Mesenchymal stem cell (in vitro differentiated cells and primary cell): ENCODE data around the gene CACNA2D3.

Source experiments
- DNase-seq: peaks from one replicate; pipeline ENCODE4 v3.0.0-alpha.2; 2013
- H2AFZ ChIP-seq: one replicate; pipeline ENCODE4 v1.6.1; 2013; ENCODE audit warnings: low read depth, mild to moderate bottlenecking, control low read depth, inconsistent platforms, low read length, moderate library complexity
- H2AK5ac ChIP-seq: 2 replicates; pipeline ENCODE4 v1.6.1; 2013; ENCODE audit warnings: low read length, moderate library complexity, mild to moderate bottlenecking, inconsistent platforms; ENCODE audit not compliant: severe bottlenecking
- H2BK120ac ChIP-seq: one replicate; pipeline ENCODE4 v1.6.1; 2013; ENCODE audit warnings: low read depth, mild to moderate bottlenecking, inconsistent platforms, low read length, moderate library complexity
- H2BK12ac ChIP-seq, 2 experiments: one replicate each; pipeline ENCODE4 v1.6.1; 2013; ENCODE audit warnings: inconsistent platforms in 2 of 2, low read length in 2 of 2, mild to moderate bottlenecking in 2 of 2, moderate library complexity in 2 of 2, control low read depth in 1 of 2
- H2BK15ac ChIP-seq: one replicate; pipeline ENCODE4 v1.6.1; 2013; ENCODE audit warnings: mild to moderate bottlenecking, low read depth, inconsistent platforms; ENCODE audit not compliant: poor library complexity, severe bottlenecking
- H2BK5ac ChIP-seq: 2 replicates; pipeline ENCODE4 v1.6.1; 2013; ENCODE audit warnings: low read depth, mild to moderate bottlenecking, low read length, control low read depth, inconsistent platforms; ENCODE audit not compliant: poor library complexity, severe bottlenecking
- H3K14ac ChIP-seq, 2 experiments: one replicate each; pipeline ENCODE4 v1.6.1; 2013; ENCODE audit warnings: inconsistent platforms in 2 of 2, low read length in 2 of 2, control low read depth in 1 of 2, mild to moderate bottlenecking in 1 of 2, moderate library complexity in 1 of 2
- H3K18ac ChIP-seq, 2 experiments: one replicate each; pipeline ENCODE4 v1.6.1; 2013; ENCODE audit warnings: inconsistent platforms in 2 of 2, low read length in 2 of 2, control low read depth in 1 of 2, low read depth in 1 of 2, mild to moderate bottlenecking in 1 of 2
- H3K23ac ChIP-seq, 2 experiments: one replicate each; pipeline ENCODE4 v1.6.1; 2013; ENCODE audit warnings: inconsistent platforms in 2 of 2, low read length in 2 of 2, mild to moderate bottlenecking in 2 of 2, moderate library complexity in 2 of 2, control low read depth in 1 of 2
- H3K27ac ChIP-seq: 2 replicates; pipeline ENCODE4 v1.5.1; 2013; ENCODE audit warnings: mild to moderate bottlenecking, moderate library complexity, low read length, control low read depth, inconsistent platforms; ENCODE audit not compliant: poor library complexity, severe bottlenecking
- H3K27me3 ChIP-seq, 2 experiments: 2 replicates each; pipeline versions ENCODE4 v1.6.1 to v1.7.0; 2013; ENCODE audit warnings: low read length in 2 of 2, mild to moderate bottlenecking in 2 of 2, moderate library complexity in 2 of 2, control low read depth in 1 of 2, inconsistent platforms in 1 of 2; ENCODE audit not compliant: control insufficient read depth in 1 of 2, insufficient read depth in 1 of 2
- H3K36me3 ChIP-seq, 2 experiments: 2 replicates each; pipeline versions ENCODE4 v1.6.1 to v1.7.0; 2013; ENCODE audit warnings: low read length in 2 of 2, control low read depth in 1 of 2, inconsistent platforms in 1 of 2, low read depth in 1 of 2, mild to moderate bottlenecking in 1 of 2; ENCODE audit not compliant: insufficient read depth in 2 of 2, control insufficient read depth in 1 of 2
- H3K4ac ChIP-seq, 2 experiments: one replicate each; pipeline ENCODE4 v1.6.1; 2013; ENCODE audit warnings: inconsistent platforms in 2 of 2, low read length in 2 of 2, mild to moderate bottlenecking in 2 of 2, moderate library complexity in 2 of 2, control low read depth in 1 of 2, low read depth in 1 of 2
- H3K4me1 ChIP-seq: 2 replicates; pipeline ENCODE4 v1.6.1; 2013; ENCODE audit warnings: low read depth, low read length, control low read depth; ENCODE audit not compliant: control insufficient read depth, insufficient read depth
- H3K4me2 ChIP-seq: 2 replicates; pipeline ENCODE4 v1.6.1; 2013; ENCODE audit warnings: low read length, mild to moderate bottlenecking, inconsistent platforms; ENCODE audit not compliant: poor library complexity, severe bottlenecking
- H3K4me3 ChIP-seq, 2 experiments: 2 replicates each; pipeline versions ENCODE4 v1.5.1 to v1.7.0; 2013; ENCODE audit warnings: low read length in 2 of 2, mild to moderate bottlenecking in 2 of 2, control low read depth in 1 of 2, low read depth in 1 of 2; ENCODE audit not compliant: insufficient read depth in 1 of 2
- H3K79me1 ChIP-seq: replicated peaks from 2 replicates; pipeline ENCODE4 v1.6.1; 2013; ENCODE audit warnings: mild to moderate bottlenecking, control low read depth, low read length, inconsistent platforms; ENCODE audit not compliant: poor library complexity, severe bottlenecking
- H3K9ac ChIP-seq: 2 replicates; pipeline ENCODE4 v1.7.0; 2013; ENCODE audit warnings: mild to moderate bottlenecking, low read length, moderate library complexity
- H3K9me3 ChIP-seq: 2 replicates; pipeline ENCODE4 v1.7.0; 2013; ENCODE audit warnings: mild to moderate bottlenecking, low read length; ENCODE audit not compliant: control insufficient read depth
- H4K8ac ChIP-seq: one replicate; pipeline ENCODE4 v1.6.1; 2013; ENCODE audit warnings: inconsistent platforms, mild to moderate bottlenecking, low read length, moderate library complexity
- H4K91ac ChIP-seq: one replicate; pipeline ENCODE4 v1.6.1; 2013; ENCODE audit warnings: mild to moderate bottlenecking, low read length, inconsistent platforms
- WGBS: methylation state at CpG from one replicate; pipeline ENCODE4 v1.1.7; 2013; ENCODE audit warnings: mixed read lengths; 5-methylcytosine and 5-hydroxymethylcytosine counted together

The CACNA2D3 gene

DNA sequence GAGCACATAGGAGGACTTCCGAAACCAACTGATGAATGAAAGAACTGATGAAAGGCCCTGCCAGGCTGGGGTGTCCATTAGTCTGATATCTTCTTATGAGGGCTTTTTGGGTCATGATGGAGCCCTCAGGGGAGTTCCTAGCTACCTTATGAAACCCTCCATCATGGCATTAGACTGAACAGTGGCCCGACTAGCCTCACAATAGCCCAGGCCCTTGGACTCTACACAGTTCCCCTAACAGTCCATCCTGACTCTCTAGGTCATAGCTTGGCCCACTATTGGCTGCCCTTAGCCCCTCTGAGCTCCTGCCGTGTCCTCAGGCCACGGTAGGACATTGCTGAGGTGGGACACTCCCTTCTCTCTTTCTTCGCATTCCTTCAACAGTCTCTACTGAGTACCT is 365.9 kb downstream of the CACNA2D3 start:
- Histone ChIP-seq H3K9ac (no peak overlapping the region), H3K79me1 (no peaks in the 10 kb centered on the region), H3K27ac (no peak overlapping the region), H4K8ac (no peak overlapping the region), H3K4me3 (no peak overlapping the region), H2BK5ac (no peak overlapping the region), H2AFZ (no peak overlapping the region), H3K36me3 (no peaks in the 10 kb centered on the region), H3K18ac (no peak overlapping the region), H2BK12ac (no peak overlapping the region), H2AK5ac (no peak overlapping the region), H3K9me3 (no peaks in the 10 kb centered on the region), H4K91ac (no peak overlapping the region), H2BK15ac (no peak overlapping the region), H3K14ac (no peak overlapping the region), H3K23ac (no peak overlapping the region), H2BK120ac (no peak overlapping the region), H3K27me3 (no peaks in the 10 kb centered on the region), H3K4me2 (no peak overlapping the region), H3K4me1 (no peaks in the 10 kb centered on the region), H3K4ac (no peak overlapping the region)
- WGBS, result 94% methylated on average over 5 of the region's 5 CpGs
- no peak for DNase-seq

DNA sequence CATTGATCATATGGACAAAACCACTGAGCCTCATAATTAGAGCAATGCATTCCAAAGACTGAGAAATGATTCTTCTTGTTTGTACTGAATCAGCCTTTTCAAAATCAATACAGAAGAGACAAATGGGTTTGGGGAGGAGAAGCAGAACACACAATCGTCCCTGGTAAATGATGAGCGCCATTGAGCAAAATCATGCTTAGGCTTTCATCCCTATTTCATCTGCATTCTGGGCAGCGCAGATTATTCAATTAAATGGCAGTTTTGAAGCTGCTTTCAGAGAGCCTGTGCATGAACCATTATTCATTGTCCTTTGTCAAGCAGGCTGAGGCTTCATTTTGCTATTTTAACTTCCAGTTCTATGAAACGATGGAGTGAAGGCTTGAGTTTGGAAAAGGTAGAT is 371.9 kb downstream of the CACNA2D3 start:
- H3K4me2 ChIP-seq, result no peak overlapping the region
- 85% methylated on average over 4 of the region's 4 CpGs for WGBS
- H3K4ac ChIP-seq, result no peak overlapping the region
- H3K18ac ChIP-seq, result no peak overlapping the region
- H2BK5ac ChIP-seq, result no peak overlapping the region
- H3K4me1 ChIP-seq, result no peaks in the 10 kb centered on the region
- no peaks in the 10 kb centered on the region for H3K27me3 ChIP-seq
- no peak overlapping the region for H2BK15ac ChIP-seq
- H3K36me3 ChIP-seq, result no peaks in the 10 kb centered on the region
- H3K23ac ChIP-seq, result no peak overlapping the region
- no peak overlapping the region for H3K4me3 ChIP-seq
- no peak overlapping the region for H2BK120ac ChIP-seq
- no peak for DNase-seq
- H4K8ac ChIP-seq, result no peak overlapping the region
- H3K14ac ChIP-seq, result no peak overlapping the region
- no peaks in the 10 kb centered on the region for H3K79me1 ChIP-seq
- H4K91ac ChIP-seq, result no peak overlapping the region
- H2BK12ac ChIP-seq, result no peak overlapping the region
- H2AK5ac ChIP-seq, result no peak overlapping the region
- H2AFZ ChIP-seq, result no peak overlapping the region
- H3K9me3 ChIP-seq, result peaks cover 26% of the 10 kb centered on the region
- no peak overlapping the region for H3K27ac ChIP-seq
- H3K9ac ChIP-seq, result no peak overlapping the region

DNA sequence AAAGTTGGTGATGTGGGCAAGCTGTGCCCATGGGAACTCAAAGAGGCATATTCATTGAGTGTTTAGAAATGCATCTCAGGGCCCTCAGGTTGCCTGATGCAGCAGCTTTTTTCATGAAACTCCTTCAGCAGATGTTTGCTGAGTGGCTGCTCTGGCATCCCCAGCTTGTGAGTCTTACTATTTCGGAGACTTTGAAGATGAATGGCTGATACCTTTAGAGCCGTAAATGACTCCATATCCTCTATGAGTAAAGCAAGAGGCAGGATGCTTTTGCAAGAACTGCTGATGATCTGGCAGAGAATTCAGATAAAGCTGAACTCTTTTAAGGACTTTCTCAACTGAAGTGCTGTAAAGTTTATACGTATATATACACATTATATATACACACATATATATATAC is 384.3 kb downstream of the CACNA2D3 start:
- no peak overlapping the region for H3K9ac ChIP-seq
- H3K4me3 ChIP-seq, result no peak overlapping the region
- H3K27me3 ChIP-seq, result no peaks in the 10 kb centered on the region
- WGBS, result 69% methylated on average over 2 of the region's 3 CpGs
- no peak overlapping the region for H3K14ac ChIP-seq
- H4K8ac ChIP-seq, result no peak overlapping the region
- no peaks in the 10 kb centered on the region for H3K9me3 ChIP-seq
- H4K91ac ChIP-seq, result no peak overlapping the region
- DNase-seq, result no peak
- H3K27ac ChIP-seq, result no peak overlapping the region
- no peak overlapping the region for H3K4me2 ChIP-seq
- no peak overlapping the region for H2BK15ac ChIP-seq
- H3K36me3 ChIP-seq, result no peaks in the 10 kb centered on the region
- H2AK5ac ChIP-seq, result no peak overlapping the region
- H3K23ac ChIP-seq, result no peak overlapping the region
- H3K79me1 ChIP-seq, result no peaks in the 10 kb centered on the region
- H2BK5ac ChIP-seq, result no peak overlapping the region
- H3K4ac ChIP-seq, result no peak overlapping the region
- H3K4me1 ChIP-seq, result no peaks in the 10 kb centered on the region
- H2AFZ ChIP-seq, result no peak overlapping the region
- H2BK120ac ChIP-seq, result no peak overlapping the region
- H3K18ac ChIP-seq, result no peak overlapping the region
- no peak overlapping the region for H2BK12ac ChIP-seq

DNA sequence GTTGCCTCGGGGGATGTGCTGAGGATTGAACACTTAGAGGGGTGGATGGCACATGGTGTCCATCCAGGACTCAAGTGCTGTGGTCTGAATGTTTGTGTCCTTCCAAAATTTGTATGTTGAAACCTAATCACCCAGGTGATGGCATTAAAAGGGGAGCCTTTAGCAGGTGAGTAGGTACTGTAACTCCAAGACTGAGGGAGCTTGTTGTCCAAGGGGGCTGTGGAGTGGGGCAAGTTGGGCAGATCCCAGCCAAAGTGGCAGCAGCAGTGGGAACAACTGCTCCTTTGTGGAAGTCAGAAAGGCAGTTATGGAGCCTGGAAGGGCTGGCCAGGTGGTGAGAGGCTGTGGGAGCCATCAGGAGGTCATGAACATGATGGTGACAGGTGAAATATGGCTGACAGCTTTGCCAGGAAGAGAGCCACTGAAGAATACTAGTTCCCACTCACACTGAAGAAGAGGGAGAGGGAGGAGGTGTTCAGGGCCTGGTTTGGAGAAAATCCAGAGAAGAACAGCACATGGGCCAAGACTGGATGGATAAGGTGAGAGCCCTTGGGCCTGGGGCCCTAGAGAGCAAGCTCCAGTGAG is 385.6 kb downstream of the CACNA2D3 start:
- H3K14ac ChIP-seq, result no peak overlapping the region
- no peak overlapping the region for H3K27ac ChIP-seq
- no peak overlapping the region for H2BK15ac ChIP-seq
- no peak overlapping the region for H2BK12ac ChIP-seq
- no peak overlapping the region for H4K8ac ChIP-seq
- no peak overlapping the region for H2AFZ ChIP-seq
- no peak overlapping the region for H2AK5ac ChIP-seq
- no peaks in the 10 kb centered on the region for H3K9me3 ChIP-seq
- no peak overlapping the region for H2BK5ac ChIP-seq
- H3K4me1 ChIP-seq, result no peaks in the 10 kb centered on the region
- no peak overlapping the region for H4K91ac ChIP-seq
- no peak overlapping the region for H3K18ac ChIP-seq
- no peak overlapping the region for H3K4ac ChIP-seq
- H3K79me1 ChIP-seq, result no peaks in the 10 kb centered on the region
- no peaks in the 10 kb centered on the region for H3K36me3 ChIP-seq
- H3K4me2 ChIP-seq, result no peak overlapping the region
- H3K4me3 ChIP-seq, result no peak overlapping the region
- H2BK120ac ChIP-seq, result no peak overlapping the region
- no peak overlapping the region for H3K23ac ChIP-seq
- no peaks in the 10 kb centered on the region for H3K27me3 ChIP-seq
- WGBS, result 38% methylated on average over 1 of the region's 1 CpG
- no peak overlapping the region for H3K9ac ChIP-seq
- no peak for DNase-seq
